Measurements from ENCODE around the gene DOK7. TPM values are rescaled to one million over a fixed set of nuclear protein-coding genes. Genes with fewer than 3 reads are reported as not detected.
"Not testable (repeated sequence)": the region's sequence is repeated elsewhere in the genome, so short reads cannot be mapped to it uniquely, and the experiment has no call there.

The DOK7 gene
- total RNA-seq, 2 experiments from 2014 or later: not detected

- no peaks in the 10 kb centered on the region for H3K27me3 Mint-ChIP-seq
- H3K4me1 Mint-ChIP-seq: peaks cover 8% of the 10 kb centered on the region
- H3K4me3 Mint-ChIP-seq: no peak overlapping the region
- POLR2A ChIA-PET: no interaction called here
- no peaks in the 10 kb centered on the region for H3K9me3 Mint-ChIP-seq
- CTCF ChIA-PET: no interaction called here
- no peak for DNase-seq
- H3K36me3 Mint-ChIP-seq (ENCODE audit: low read depth): no peaks in the 10 kb centered on the region
- H3K27ac Mint-ChIP-seq: no peak overlapping the region
These were observed 36.6 kb downstream of the DOK7 start for GRCh38 chr4:3499710-3500109.

GRCh38 chr4:3500111-3500510, 37.0 kb downstream of the DOK7 start:
- H3K27ac Mint-ChIP-seq: no peak overlapping the region
- POLR2A ChIA-PET: no interaction called here
- H3K9me3 Mint-ChIP-seq: no peaks in the 10 kb centered on the region
- no peaks in the 10 kb centered on the region for H3K36me3 Mint-ChIP-seq (ENCODE audit: low read depth)
- H3K4me3 Mint-ChIP-seq: no peak overlapping the region
- DNase-seq: no peak
- CTCF ChIA-PET: no interaction called here
- H3K4me1 Mint-ChIP-seq: peaks cover 8% of the 10 kb centered on the region
- no peaks in the 10 kb centered on the region for H3K27me3 Mint-ChIP-seq

DNA sequence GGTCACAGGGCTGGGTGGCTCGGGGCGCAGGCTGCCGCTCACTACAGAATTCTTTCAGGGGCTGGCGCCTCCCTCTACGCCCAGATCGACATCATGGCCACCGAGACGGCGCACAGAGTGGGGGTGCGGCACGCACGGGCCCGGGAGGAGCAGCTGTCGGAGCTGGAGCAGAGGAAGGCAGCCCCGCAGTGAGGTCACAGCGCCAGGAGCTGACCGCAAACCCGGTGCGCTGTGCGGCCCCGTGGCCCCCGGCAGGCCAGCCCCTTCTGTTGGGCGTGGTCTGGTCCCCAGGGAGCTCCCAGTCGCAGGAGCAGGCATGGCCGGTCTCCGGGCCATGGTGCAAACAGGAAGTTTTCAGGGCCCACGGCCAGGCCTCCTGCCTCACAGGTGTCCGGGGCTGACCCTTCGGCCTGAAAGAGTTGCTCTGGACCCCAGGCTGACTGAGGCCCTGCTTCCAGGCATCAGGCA, 37.6 kb downstream of the DOK7 start:
- DNase-seq: no peak
- POLR2A ChIA-PET: no interaction called here
- peaks cover 2% of the 10 kb centered on the region for H3K36me3 Mint-ChIP-seq (ENCODE audit: low read depth)
- CTCF ChIA-PET: no interaction called here
- peaks cover 8% of the 10 kb centered on the region for H3K4me1 Mint-ChIP-seq
- no peak overlapping the region for H3K27ac Mint-ChIP-seq
- H3K9me3 Mint-ChIP-seq: no peaks in the 10 kb centered on the region
- no peak overlapping the region for H3K4me3 Mint-ChIP-seq
- no peaks in the 10 kb centered on the region for H3K27me3 Mint-ChIP-seq

DNA sequence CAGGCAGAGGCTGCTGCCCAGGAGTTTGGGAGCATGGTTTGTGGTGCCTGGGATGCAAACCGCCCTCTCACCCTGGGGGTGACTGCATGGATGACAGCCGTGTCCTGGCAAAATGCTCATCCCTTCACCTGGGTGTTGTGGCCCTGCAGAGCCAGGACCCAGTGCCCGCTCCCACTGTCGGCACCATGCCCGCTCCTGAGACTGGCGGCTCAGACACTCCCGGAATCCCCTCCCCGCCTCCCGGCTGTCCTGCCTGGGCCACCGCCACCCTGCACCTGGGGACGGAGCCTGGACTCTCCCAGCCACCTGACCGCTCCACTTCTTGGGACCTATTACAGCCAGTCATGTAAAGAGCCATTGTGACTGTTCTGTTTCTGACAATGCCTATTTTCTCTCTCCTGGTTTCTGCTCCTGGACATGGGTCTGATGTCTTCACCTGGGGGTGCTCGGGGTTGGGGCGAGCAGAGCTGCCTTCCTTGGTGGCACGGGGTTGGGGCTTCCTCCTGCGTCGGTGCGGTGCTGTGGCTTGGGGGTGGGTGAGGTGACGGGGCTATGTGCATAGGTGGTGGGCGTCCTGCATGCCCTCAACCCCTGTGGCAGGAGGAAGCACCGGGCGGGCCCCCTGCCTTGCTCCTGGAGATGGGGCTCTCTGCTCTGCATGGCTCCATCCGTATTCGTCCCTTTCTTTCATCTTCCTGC, 38.2 kb downstream of the DOK7 start:
- no peaks in the 10 kb centered on the region for H3K27me3 Mint-ChIP-seq
- DNase-seq: no peak
- peaks cover 8% of the 10 kb centered on the region for H3K4me1 Mint-ChIP-seq
- H3K4me3 Mint-ChIP-seq: no peak overlapping the region
- no peaks in the 10 kb centered on the region for H3K9me3 Mint-ChIP-seq
- ChIA-PET CTCF (no interaction called here), POLR2A (no interaction called here)
- H3K36me3 Mint-ChIP-seq (ENCODE audit: low read depth): peaks cover 2% of the 10 kb centered on the region
- no peak overlapping the region for H3K27ac Mint-ChIP-seq

GRCh38 chr4:3501825-3502425, 38.8 kb downstream of the DOK7 start:
- H3K27ac Mint-ChIP-seq: no peak overlapping the region
- DNase-seq: no peak
- CTCF ChIA-PET: no interaction called here
- no peak overlapping the region for H3K4me3 Mint-ChIP-seq
- no peaks in the 10 kb centered on the region for H3K27me3 Mint-ChIP-seq
- POLR2A ChIA-PET: no interaction called here
- peaks cover 8% of the 10 kb centered on the region for H3K4me1 Mint-ChIP-seq
- no peaks in the 10 kb centered on the region for H3K9me3 Mint-ChIP-seq
- peaks cover 2% of the 10 kb centered on the region for H3K36me3 Mint-ChIP-seq (ENCODE audit: low read depth)

DNA sequence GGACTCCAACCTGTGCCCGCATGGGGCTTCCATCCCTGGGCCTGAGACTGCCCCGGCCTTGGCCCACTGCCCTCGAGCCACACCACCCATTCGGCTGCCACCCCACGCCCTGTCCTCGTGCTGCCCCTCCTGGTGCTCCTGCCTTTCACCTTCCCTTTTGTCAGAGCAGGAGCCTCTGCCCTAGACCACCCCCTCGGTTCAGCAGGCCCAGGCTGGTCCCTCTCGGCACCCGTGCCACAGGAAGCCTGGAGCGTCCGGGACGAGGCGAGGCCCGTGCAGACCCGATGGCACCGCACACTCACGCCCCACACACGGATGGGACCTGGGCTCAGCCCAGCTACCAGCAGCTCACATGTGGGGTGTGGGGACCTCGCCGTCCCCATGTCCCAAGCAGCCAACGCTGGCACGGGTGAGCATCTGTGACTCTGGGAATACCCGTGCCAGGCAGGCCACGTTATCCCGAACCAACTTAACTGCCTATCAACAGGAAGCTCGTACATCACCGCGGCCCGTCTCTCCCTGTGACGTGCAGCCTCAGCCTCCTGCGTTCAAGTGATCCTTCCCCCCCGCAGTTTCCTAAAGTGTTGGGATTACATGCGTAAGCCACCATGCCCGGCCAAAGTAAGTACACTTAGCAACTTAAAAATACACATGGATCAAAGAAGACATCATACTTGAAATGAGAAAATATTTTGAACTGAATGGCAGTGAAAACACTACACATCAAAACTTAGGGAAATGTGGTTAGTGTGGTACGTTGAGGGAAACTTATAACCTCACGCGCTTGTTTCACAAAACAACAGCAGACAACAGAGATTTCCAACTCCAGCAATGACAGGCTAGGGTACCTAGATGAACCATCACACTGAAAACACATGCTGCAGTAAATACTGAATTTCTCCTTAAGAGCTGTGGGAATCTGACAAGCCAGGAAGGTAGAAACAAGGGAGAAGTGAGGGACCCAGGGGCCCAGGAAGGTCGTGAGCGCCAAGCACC, 40.1 kb downstream of the DOK7 start:
- Mint-ChIP-seq H3K27me3 (no peaks in the 10 kb centered on the region), H3K4me3 (no peak overlapping the region), H3K36me3 (ENCODE audit: low read depth) (peaks cover 8% of the 10 kb centered on the region), H3K4me1 (peaks cover 9% of the 10 kb centered on the region), H3K27ac (no peak overlapping the region), H3K9me3 (no peaks in the 10 kb centered on the region)
- DNase-seq: no peak
- ChIA-PET CTCF (interaction anchor here (1.0 to 1.8 kb wide), 3 partner anchors 10 to 17 kb away, joined by 3 to 4 read pairs (median 4); no protein-coding TSS in a partner anchor), POLR2A (no interaction called here)

DNA sequence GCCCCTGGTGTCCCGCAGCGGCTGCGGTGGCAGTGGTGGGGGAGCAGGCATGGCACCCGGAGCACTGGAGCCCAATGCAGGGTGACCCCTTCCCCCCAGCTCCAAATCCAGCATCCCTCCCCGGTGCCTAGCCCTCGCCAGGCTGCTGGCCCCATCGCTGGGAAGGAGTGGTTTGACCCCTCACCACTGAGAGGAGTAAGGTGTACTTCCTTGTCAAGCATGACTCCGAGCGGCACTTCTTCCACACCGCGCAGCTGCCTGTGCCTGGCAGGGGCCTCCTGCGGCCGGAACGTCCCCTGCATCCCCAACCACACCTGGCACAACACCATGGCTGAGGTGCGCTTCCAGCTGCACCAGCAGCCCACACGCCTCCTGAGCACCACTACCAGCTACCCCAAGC, 42.1 kb downstream of the DOK7 start:
- Mint-ChIP-seq H3K4me1 (peaks cover 16% of the 10 kb centered on the region), H3K27ac (no peak overlapping the region), H3K27me3 (no peaks in the 10 kb centered on the region), H3K36me3 (ENCODE audit: low read depth) (peaks cover 20% of the 10 kb centered on the region), H3K4me3 (no peak overlapping the region), H3K9me3 (no peaks in the 10 kb centered on the region)
- no peak for DNase-seq
- ChIA-PET CTCF (interaction anchor here (0.6 kb wide), 1 partner anchor 142 kb away, joined by 3 read pairs; no protein-coding TSS in a partner anchor), POLR2A (no interaction called here)

GRCh38 chr4:3508542-3508941, 45.4 kb downstream of the DOK7 start:
- peaks cover 47% of the 10 kb centered on the region for H3K36me3 Mint-ChIP-seq (ENCODE audit: low read depth)
- DNase-seq: no peak
- peaks cover 12% of the 10 kb centered on the region for H3K4me1 Mint-ChIP-seq
- H3K27ac Mint-ChIP-seq: no peak overlapping the region
- no peaks in the 10 kb centered on the region for H3K27me3 Mint-ChIP-seq
- H3K9me3 Mint-ChIP-seq: no peaks in the 10 kb centered on the region
- ChIA-PET CTCF (no interaction called here), POLR2A (no interaction called here)
- H3K4me3 Mint-ChIP-seq: no peak overlapping the region

- no peaks in the 10 kb centered on the region for H3K27me3 Mint-ChIP-seq
- DNase-seq: no peak
- no peak overlapping the region for H3K27ac Mint-ChIP-seq
- H3K4me3 Mint-ChIP-seq: no peak overlapping the region
- CTCF ChIA-PET: no interaction called here
- no peaks in the 10 kb centered on the region for H3K9me3 Mint-ChIP-seq
- H3K4me1 Mint-ChIP-seq: peaks cover 7% of the 10 kb centered on the region
- H3K36me3 Mint-ChIP-seq (ENCODE audit: low read depth): peaks cover 47% of the 10 kb centered on the region
- POLR2A ChIA-PET: no interaction called here
These were observed 47.4 kb downstream of the DOK7 start for GRCh38 chr4:3510481-3510880.

GRCh38 chr4:3511187-3511586, 48.1 kb downstream of the DOK7 start:
- H3K36me3 Mint-ChIP-seq (ENCODE audit: low read depth): peaks cover 50% of the 10 kb centered on the region
- ChIA-PET CTCF (no interaction called here), POLR2A (no interaction called here)
- H3K4me1 Mint-ChIP-seq: peaks cover 7% of the 10 kb centered on the region
- H3K27ac Mint-ChIP-seq: no peak overlapping the region
- no peak for DNase-seq
- H3K27me3 Mint-ChIP-seq: no peaks in the 10 kb centered on the region
- H3K9me3 Mint-ChIP-seq: no peaks in the 10 kb centered on the region
- no peak overlapping the region for H3K4me3 Mint-ChIP-seq

DNA sequence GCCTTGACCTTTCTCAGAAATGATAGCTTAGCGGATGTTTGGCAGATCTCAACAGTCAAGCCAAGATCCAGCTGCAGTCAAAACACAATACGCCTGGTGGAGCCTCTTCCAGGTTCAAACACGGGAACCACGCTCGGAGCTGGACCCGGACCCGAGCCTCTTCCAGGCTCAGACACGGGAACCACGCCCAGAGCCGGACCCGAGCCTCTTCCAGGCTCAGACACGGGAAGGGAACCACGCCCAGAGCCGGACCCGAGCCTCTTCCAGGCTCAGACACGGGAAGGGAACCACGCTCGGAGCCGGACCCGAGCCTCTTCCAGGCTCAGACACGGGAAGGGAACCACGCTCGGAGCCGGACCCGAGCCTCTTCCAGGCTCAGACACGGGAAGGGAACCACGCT, 48.5 kb downstream of the DOK7 start:
- H3K4me3 Mint-ChIP-seq, DNase-seq, H3K27ac Mint-ChIP-seq, H3K9me3 Mint-ChIP-seq, H3K4me1 Mint-ChIP-seq, POLR2A ChIA-PET, H3K27me3 Mint-ChIP-seq, CTCF ChIA-PET: not testable (repeated sequence)
- H3K36me3 Mint-ChIP-seq (ENCODE audit: low read depth): peaks cover 50% of the 10 kb centered on the region

DNA sequence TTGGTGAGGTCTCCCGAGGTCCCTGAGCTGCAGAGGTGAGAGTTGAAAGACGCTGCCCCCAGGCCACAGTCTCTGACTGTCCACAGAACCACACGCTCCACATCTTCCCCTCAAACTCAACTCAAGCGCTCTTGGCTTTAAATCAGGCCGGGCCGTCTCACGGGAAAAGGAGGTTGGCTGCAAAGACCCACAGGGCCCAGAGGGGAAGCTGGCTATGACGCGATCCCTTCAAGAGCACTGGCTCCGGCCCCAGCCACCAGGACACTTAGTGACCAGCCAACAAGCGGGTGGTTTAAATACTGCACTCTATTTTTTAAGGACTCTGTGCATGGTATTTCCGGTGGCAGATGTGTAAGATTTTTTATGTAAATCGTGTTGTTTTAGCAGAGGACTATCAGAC, 49.2 kb downstream of the DOK7 start:
- ChIA-PET CTCF (interaction anchor here (0.7 to 1.1 kb wide), 2 partner anchors 8 to 14 kb away, joined by 3 to 4 read pairs; no protein-coding TSS in a partner anchor), POLR2A (no interaction called here)
- no peak for DNase-seq
- H3K4me3 Mint-ChIP-seq: no peak overlapping the region
- H3K4me1 Mint-ChIP-seq: peaks cover 7% of the 10 kb centered on the region
- H3K36me3 Mint-ChIP-seq (ENCODE audit: low read depth): peaks cover 52% of the 10 kb centered on the region
- no peaks in the 10 kb centered on the region for H3K27me3 Mint-ChIP-seq
- H3K27ac Mint-ChIP-seq: no peak overlapping the region
- no peaks in the 10 kb centered on the region for H3K9me3 Mint-ChIP-seq

- peaks cover 7% of the 10 kb centered on the region for H3K4me1 Mint-ChIP-seq
- no peak for DNase-seq
- H3K9me3 Mint-ChIP-seq: no peaks in the 10 kb centered on the region
- CTCF ChIA-PET: interaction anchor here (0.7 to 1.1 kb wide), 2 partner anchors 9 to 13 kb away, joined by 3 to 4 read pairs; no protein-coding TSS in a partner anchor
- H3K36me3 Mint-ChIP-seq (ENCODE audit: low read depth): peaks cover 51% of the 10 kb centered on the region
- H3K4me3 Mint-ChIP-seq: no peak overlapping the region
- H3K27ac Mint-ChIP-seq: no peak overlapping the region
- POLR2A ChIA-PET: no interaction called here
- no peaks in the 10 kb centered on the region for H3K27me3 Mint-ChIP-seq
These were observed 49.6 kb downstream of the DOK7 start for GRCh38 chr4:3512719-3513118.

Data from activated CD4-positive, alpha-beta T cell treated with anti-CD3 and anti-CD28 coated beads, Interleukin-2, amount 10 ng/mL, durations not matched to agents 7 days and 5 days (primary cell).